ENCODE data around the gene ATP13A1.

ATP13A1 gene

DNA sequence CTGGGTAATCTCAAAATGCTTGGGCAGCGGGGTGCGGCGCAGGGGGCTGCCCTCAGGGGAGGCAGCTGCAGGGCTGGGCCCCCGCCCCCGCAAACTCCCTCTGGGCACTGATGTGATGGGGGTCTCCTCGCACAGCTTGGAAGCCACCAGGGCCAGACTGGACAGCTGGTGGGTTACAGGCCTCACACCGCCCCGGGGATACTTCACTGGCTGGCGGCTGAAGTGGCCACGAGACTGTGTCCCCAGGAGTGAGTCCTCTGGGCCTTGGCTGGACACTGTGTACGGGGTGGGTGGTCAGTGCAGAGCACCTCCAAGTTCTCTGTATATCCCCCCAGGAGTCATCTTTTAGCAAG lies 33.4 kb downstream of the ATP13A1 start:
- TF ChIP-seq GATA1 (IDR thresholded peaks at IDR 0.05; ENCODE audit: low read depth, low read length) (no peak), POLR2A (IDR thresholded peaks at IDR 0.05; ENCODE audit: low read length) (no peak)
- DNase-seq, result no peak

- no peak for DNase-seq
- TF ChIP-seq GATA1 (IDR thresholded peaks at IDR 0.05; ENCODE audit: low read depth, low read length) (no peak), POLR2A (IDR thresholded peaks at IDR 0.05; ENCODE audit: low read length) (no peak)
Observed at GRCh38 chr19:19628501-19629134, 34.9 kb downstream of the ATP13A1 start.

GRCh38 chr19:19627621-19628500 lies 35.6 kb downstream of the ATP13A1 start, which contains the start of gene LPAR2:
Gene LPAR2 (minus strand): TSS chr19:19628220. CDS start chr19:19627275, 945 bp downstream.
- TF ChIP-seq POLR2A (IDR thresholded peaks at IDR 0.05; ENCODE audit: low read length) (no peak), GATA1 (IDR thresholded peaks at IDR 0.05; ENCODE audit: low read depth, low read length) (no peak)
- no peak for DNase-seq

GRCh38 chr19:19626516-19627472 lies 36.7 kb downstream of the ATP13A1 start:
- TF ChIP-seq POLR2A (IDR thresholded peaks at IDR 0.05; ENCODE audit: low read length), result no peak
- no peak for TF ChIP-seq GATA1 (IDR thresholded peaks at IDR 0.05; ENCODE audit: low read depth, low read length)
- DNase-seq, result no peak

GRCh38 chr19:19624032-19624570 lies 39.4 kb downstream of the ATP13A1 start:
- no peak for DNase-seq

DNA sequence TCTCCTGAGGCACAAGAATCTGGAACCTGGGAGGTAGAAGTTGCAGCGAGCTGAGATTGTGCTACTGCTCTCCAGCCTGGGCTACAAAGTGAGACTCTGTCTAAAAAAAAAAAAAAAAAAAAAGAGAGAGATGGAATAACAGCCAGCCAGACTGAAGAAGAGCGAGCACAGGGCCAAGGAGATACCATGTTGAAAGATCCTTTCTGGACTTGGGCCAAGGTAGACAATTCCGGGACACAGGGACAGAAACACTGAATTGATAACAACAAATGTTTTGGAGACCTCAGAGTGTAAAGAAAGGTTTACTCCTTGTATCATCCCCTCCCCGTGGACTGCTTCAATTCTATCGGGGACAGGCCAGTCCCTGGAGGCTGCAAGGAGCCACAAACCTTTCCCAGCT lies 40.1 kb downstream of the ATP13A1 start:
- TF ChIP-seq GATA1 (IDR thresholded peaks at IDR 0.05; ENCODE audit: low read depth, low read length), result no peak
- TF ChIP-seq POLR2A (IDR thresholded peaks at IDR 0.05; ENCODE audit: low read length), result no peak
- DNase-seq, result no peak

More at GRCh38 chr19:19624032-19624570, 39.4 kb downstream of the ATP13A1 start:
- TF ChIP-seq POLR2A (IDR thresholded peaks at IDR 0.05; ENCODE audit: low read length) (no peak), GATA1 (IDR thresholded peaks at IDR 0.05; ENCODE audit: low read depth, low read length) (no peak)

- TF ChIP-seq POLR2A (IDR thresholded peaks at IDR 0.05; ENCODE audit: low read length), result no peak
- TF ChIP-seq GATA1 (IDR thresholded peaks at IDR 0.05; ENCODE audit: low read depth, low read length), result no peak
- no peak for DNase-seq
Observed at GRCh38 chr19:19619849-19620210, 43.6 kb downstream of the ATP13A1 start.

GRCh38 chr19:19619181-19619848 lies 44.2 kb downstream of the ATP13A1 start:
- TF ChIP-seq POLR2A (IDR thresholded peaks at IDR 0.05; ENCODE audit: low read length), result no peak
- TF ChIP-seq GATA1 (IDR thresholded peaks at IDR 0.05; ENCODE audit: low read depth, low read length), result no peak
- DNase-seq, result no peak

DNA sequence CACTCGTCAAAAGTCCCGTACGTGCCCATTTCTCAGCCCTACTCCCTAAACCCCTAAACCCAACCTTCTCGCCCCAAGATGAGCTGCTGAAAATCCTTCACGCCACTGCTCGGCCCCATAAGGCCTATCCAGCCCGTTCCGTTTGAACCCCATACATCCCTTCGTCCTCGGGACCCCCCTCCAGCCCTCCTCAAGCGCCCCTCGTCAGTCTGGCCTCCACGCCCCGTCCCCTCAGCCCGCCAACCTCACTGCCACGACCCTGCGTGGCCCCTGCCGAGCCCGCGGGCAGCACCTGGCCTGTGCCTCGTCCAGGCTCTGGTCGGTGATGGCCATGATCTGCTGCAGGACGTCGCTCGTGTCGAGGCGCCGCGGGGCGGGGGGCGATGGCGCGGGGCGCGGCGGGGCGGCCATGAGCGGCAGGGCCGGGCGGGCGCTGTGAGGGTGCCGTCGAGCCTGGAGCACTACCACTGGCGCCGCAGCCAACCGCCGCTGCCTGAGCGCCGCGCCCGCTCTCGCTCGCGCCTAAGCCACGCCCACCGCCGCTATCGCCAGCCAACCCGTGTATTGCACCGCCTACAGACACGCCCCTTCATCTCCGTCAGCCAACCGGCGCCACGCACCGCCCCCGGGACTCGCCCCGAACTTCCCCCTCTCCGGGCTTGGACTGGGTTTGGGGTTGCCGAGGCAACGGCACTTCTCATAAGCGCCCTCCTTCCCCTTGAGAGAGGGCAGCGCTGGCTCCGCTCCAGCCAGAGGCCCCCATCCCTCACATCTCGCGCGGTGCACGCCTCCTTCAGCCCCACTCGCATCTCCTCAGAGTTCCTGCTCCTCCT lies 45.0 kb downstream of the ATP13A1 start, which contains the start of gene PBX4:
PBX4 (minus strand) TSS at position 469 of the 833 bp plus-strand sequence; CDS start at position 411, 58 bp downstream.
- TF ChIP-seq POLR2A (IDR thresholded peaks at IDR 0.05; ENCODE audit: low read length), result no peak
- TF ChIP-seq GATA1 (IDR thresholded peaks at IDR 0.05; ENCODE audit: low read depth, low read length), result no peak
- DNase-seq, result peak; percentile 85 to 88

- no peak for TF ChIP-seq POLR2A (IDR thresholded peaks at IDR 0.05; ENCODE audit: low read length)
- TF ChIP-seq GATA1 (IDR thresholded peaks at IDR 0.05; ENCODE audit: low read depth, low read length), result no peak
- DNase-seq, result no peak
Observed at GRCh38 chr19:19615086-19615485, 48.4 kb downstream of the ATP13A1 start.

GRCh38 chr19:19613506-19613905 lies 50.0 kb downstream of the ATP13A1 start:
- no peak for DNase-seq
- TF ChIP-seq POLR2A (IDR thresholded peaks at IDR 0.05; ENCODE audit: low read length) (no peak), GATA1 (IDR thresholded peaks at IDR 0.05; ENCODE audit: low read depth, low read length) (no peak)

Data from erythroblast (primary cell).